ENCODE results near the gene FAM114A2. TPM values are rescaled to one million over a fixed set of nuclear protein-coding genes. Genes with fewer than 3 reads are reported as not detected.

The FAM114A2 gene
- total RNA-seq, 1 donor from 2014 or later: 24.4 TPM

GRCh38 chr5:153983885-153984284, 54.8 kb downstream of the FAM114A2 start:
- no peak for ATAC-seq

DNA sequence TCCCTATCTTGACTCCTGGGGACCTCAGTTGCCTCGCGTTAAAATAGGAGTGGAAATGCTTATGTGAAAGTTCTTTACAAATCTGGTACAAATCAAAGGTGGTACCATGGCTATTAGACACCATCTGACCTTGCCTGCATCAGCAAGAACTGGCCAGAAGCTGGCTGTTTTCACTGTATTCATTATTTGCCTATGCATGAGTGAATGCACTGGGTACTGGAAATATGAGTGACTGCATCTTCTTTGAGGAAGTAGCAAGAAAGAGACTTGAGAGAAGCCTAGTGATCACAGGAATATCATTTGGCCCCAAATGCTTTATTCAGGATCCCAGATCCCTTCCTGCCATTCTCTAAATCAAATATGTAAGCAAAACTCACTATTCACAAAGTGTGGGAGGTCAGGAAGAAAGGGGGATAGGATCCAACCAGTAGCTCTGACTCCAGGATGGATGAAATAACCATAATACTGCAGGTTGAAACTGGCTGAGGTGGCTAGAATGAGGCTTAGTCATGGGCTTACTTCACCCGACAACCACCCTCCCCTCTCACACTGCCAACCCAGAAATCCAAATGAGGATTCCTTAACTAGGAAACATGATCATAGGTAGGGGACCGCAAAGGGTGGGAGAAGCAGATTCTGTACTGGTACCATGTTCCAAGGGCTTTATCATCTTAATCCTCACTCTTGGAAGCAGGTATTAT, 56.7 kb downstream of the FAM114A2 start:
- ATAC-seq: peak; percentile 60

- ATAC-seq: peak; percentile 74
Measured at GRCh38 chr5:153979028-153979783, 59.5 kb downstream of the FAM114A2 start.

- ATAC-seq: peak; percentile 76
Measured at GRCh38 chr5:153974813-153975163, 63.9 kb downstream of the FAM114A2 start.

DNA sequence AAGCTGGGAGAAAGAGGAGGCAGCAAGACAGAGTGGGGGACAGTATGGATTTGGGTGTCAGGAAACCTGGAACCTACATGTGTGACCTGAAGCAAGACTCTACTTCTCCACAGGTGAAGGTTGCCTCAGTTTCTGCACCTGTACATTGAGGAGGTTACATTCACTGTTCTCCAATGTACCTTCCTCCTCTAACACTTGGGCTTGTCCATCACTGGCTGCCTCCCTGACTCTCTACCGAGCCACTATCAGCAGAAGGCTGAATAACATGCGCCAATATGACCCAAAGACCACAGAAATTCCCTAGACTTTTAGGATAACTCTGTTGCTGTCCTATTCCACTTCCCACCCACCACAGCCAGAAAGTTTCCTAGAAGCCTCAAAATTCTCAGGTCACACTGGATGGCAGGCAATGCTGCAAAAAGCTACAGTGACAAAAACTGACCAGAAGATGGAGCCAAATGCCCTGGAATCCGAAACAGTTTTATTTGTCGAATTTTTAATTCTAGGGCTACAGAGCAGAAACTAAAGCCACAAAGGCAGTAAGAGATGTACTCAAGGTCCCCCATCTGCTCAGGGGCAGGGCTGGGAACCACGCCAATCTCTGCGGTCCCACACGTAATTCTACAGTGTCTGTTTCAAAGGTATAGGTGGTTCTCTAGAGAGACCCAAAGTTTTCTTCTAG, 64.4 kb downstream of the FAM114A2 start:
- ATAC-seq: peak; percentile 49

DNA sequence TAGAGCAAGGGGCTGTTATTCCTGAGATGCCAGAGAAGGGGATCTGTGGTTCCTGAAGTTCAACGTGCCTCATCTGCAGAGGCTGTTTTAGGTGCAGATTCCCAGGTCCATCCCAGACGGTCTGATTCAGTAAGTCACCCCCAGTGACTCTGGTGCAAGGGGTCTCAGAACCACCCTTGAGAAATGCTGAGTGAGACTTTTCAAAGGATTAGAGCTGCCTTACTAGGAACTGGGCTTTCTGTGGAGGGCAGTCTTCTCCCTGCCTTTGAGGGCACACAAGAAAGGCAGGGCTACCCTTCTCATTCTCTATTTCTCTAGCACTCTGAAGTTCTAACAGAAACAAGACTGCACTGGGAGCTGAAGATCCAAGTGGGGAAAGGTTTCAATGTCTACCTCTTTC, 66.5 kb downstream of the FAM114A2 start:
- ATAC-seq: no peak

DNA sequence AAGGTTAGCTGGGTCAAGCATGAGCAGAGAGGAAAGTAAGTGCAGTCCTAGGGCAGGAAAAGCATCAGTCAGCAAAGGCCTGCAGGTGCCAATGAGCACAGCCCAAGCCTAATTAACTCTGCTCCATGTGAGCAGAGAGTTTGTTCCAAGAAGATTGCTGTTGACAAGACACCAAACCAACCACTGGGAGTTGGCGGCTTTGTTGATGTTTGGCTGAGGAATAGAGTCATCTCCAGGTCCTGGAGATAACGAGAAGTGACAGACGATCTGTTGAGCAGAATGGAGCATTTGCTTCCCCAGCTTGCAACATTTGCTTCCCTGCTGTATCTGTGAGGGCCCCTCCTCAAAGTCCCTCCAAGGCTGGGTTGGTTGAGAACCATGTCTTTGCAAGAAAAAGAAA, 68.2 kb downstream of the FAM114A2 start:
- ATAC-seq: no peak

DNA sequence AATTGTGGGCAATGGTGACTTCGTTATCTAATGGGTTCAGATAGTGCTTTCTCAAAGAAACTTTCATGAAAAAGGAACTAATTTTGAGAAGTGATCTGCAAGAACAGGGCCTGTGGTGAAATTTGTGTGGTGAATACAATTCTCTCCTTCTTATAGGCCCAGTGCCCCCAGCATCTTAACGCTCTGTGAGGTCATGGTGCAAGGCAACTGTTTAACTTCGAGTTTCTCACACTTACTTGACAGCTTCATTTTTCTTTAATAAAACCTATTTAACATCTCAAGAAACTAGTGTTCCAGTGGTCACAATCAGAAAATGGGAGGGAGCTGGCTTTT, 69.2 kb downstream of the FAM114A2 start:
- ATAC-seq: no peak

- no peak for ATAC-seq
Measured at GRCh38 chr5:153968761-153969562, 69.7 kb downstream of the FAM114A2 start.

GRCh38 chr5:153964880-153965645, 73.6 kb downstream of the FAM114A2 start:
- ATAC-seq: peak; percentile 69

DNA sequence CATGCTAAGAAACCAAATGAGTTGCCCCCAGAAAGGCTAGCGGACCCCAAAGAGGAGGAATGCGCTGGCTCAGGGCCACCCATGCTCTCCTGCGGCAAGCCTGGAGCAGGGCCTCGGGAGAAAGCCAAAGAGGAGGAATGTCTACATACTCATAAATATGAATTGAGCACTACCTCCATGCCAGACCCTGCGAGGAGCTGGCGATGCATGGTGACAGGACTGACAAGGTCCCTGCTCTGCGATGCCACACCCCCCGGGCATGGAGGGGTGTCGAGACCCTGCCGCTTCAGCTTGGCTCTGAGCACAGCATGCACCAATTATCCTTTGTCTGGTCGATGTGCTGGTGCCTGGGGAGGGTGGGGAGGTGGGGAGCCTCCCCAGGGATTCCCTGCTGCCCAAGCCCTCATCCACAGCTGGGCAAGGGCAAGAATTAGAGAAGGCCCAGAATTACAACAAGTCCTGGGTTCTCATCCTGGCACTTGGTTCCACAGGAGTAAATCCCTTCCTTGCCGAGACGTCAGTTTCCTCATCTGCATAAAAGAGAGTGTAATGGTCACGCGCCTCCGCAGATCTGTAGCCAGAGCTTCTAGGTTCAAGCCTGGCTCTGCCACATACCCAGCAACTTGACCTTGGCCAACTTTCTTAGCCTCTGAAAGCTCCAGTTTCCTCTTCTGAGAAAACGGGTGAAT, 74.4 kb downstream of the FAM114A2 start:
- ATAC-seq: no peak

DNA sequence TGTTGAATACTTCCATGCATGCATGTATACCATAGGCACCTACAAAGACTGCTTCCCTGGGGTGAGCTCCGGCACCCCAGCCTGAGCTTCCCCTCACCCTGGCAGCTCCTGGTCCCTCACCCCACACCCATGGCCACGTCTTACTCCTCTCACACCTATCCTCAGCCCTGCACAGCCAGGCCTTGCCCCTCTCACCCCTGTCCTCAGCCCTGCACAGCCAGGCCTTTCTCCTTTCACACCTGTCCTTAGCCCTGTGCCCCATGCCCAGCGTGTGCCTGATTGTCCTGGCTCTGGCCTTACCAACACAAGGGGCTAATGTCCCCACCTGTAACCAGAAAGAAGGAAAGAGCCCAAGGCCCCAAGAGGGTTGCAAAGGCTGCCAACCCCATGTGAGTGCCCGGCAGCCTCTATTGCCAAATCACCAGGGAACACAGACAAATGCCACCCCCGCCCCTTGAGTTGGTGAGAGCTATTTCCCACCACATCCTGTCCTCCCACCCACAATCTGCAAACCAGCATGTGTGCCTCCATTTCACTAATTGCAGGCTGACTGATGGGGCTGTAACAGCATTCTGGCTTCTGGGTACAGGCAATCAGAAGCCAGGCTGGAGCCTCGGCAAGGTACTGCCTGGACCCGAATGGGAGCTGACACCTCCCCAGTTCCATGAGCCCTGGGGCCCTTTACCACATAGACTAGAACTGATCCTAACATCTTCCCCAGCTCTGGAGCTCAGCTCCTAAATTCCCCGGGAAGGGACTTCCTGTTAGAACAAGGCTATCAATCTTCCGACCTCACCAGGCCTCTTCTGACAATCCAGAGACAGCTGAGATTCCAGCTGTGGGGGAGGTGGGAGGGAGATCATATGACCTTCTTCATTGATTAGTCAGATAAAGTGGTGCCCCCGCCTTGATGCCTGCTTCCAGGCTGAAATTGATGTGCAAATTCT, 78.2 kb downstream of the FAM114A2 start:
- ATAC-seq: no peak

GRCh38 chr5:153959134-153959957, 79.4 kb downstream of the FAM114A2 start:
- ATAC-seq: no peak

DNA sequence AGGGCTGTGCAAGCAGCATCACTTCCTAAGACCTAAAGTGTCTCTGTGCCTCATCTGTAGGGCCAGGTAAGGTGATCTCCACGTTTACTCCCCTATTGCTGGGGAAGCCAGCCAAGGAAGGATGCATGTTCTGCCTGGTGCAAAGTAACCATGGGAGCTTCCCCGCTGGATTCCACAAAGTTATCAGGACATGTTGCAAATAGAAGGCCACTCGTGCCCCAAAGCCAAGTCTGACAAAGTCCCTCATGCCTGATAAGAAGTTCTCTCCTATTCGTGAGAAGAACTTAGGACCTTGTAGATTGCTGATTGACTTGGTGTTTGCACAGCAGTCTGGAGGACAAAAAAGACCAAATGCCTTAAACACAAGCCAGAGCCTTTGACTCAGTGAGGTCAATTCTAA, 81.5 kb downstream of the FAM114A2 start:
- ATAC-seq: no peak

- no peak for ATAC-seq
Measured at GRCh38 chr5:153953411-153953810, 85.3 kb downstream of the FAM114A2 start.

GRCh38 chr5:153952893-153953292, 85.8 kb downstream of the FAM114A2 start:
- ATAC-seq: no peak

GRCh38 chr5:153952057-153952456, 86.7 kb downstream of the FAM114A2 start:
- ATAC-seq: no peak

DNA sequence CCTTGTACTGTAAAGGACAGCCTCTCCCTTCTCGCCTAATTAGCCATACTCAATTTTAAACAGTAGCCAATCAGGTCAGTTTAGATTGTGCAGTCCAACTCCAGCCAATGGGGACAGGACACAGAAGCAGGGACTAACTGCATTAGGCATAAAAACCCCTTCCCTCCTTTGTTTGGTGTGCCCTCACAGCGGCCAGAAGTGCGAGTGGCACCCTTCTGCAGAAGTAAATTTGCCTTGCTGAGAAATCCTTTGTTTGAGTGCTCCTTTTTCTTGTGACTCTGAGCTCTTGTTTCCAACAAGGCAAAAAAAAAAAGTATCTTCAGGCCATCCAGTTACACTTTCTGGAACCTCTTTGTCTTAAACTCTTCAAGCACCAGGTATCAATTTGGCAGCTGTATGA, 97.4 kb downstream of the FAM114A2 start:
- ATAC-seq: no peak

Measured in esophagus mucosa (tissue), 1 donor.